NT2/D1 (cell line): ENCODE data around the gene TPCN2.

Experiments used
- YY1 ChIP-seq: IDR thresholded peaks from 2 replicates; pipeline ENCODE4 v1.6.1; 2011; ENCODE audit not compliant: insufficient read length, insufficient read depth
- ZNF274 ChIP-seq: IDR thresholded peaks from 2 replicates; pipeline ENCODE4 v1.6.1; 2011; ENCODE audit warnings: mild to moderate bottlenecking, low read depth, low read length

GRCh38 chr11:69000831-69001242, 47.9 kb upstream of the TPCN2 start:
- TF ChIP-seq YY1 (no peak), ZNF274 (no peak)
